GM19324 (cell line): Measurements from ENCODE around the gene ADCY10.
"Not testable (repeated sequence)": the region's sequence is repeated elsewhere in the genome, so short reads cannot be mapped to it uniquely, and the experiment has no call there.

ENCODE experiments used
- ATAC-seq: cut with Tn5 transposase; IDR thresholded peaks from one replicate; pipeline ENCODE4 v1.9.1; 2021; ENCODE audit warnings: mild to moderate bottlenecking, moderate library complexity; ENCODE audit not compliant: unreplicated experiment, low FRiP score

Gene ADCY10

GRCh38 chr1:167893798-167894197, 20.1 kb downstream of the ADCY10 start:
- no peak for ATAC-seq

GRCh38 chr1:167890400-167890799, 23.5 kb downstream of the ADCY10 start:
- no peak for ATAC-seq

GRCh38 chr1:167887187-167887586, 26.7 kb downstream of the ADCY10 start:
- ATAC-seq = not testable (repeated sequence)

GRCh38 chr1:167882376-167882775, 31.6 kb downstream of the ADCY10 start:
- no peak for ATAC-seq

- no peak for ATAC-seq
Measured at GRCh38 chr1:167881786-167882185, 32.1 kb downstream of the ADCY10 start.

GRCh38 chr1:167881069-167881468, 32.9 kb downstream of the ADCY10 start:
- ATAC-seq = no peak

GRCh38 chr1:167880580-167881021, 33.3 kb downstream of the ADCY10 start:
- ATAC-seq = no peak

GRCh38 chr1:167879508-167879907, 34.4 kb downstream of the ADCY10 start:
- ATAC-seq = no peak

GRCh38 chr1:167878372-167879160, 35.4 kb downstream of the ADCY10 start:
- ATAC-seq = no peak

- no peak for ATAC-seq
Measured at GRCh38 chr1:167876597-167877175, 37.2 kb downstream of the ADCY10 start.

GRCh38 chr1:167871331-167871730, 42.6 kb downstream of the ADCY10 start:
- no peak for ATAC-seq

GRCh38 chr1:167869157-167870001, 44.6 kb downstream of the ADCY10 start:
- ATAC-seq = not testable (repeated sequence)

GRCh38 chr1:167866739-167867414, 47.1 kb downstream of the ADCY10 start:
- not testable (repeated sequence) for ATAC-seq

- ATAC-seq = not testable (repeated sequence)
Measured at GRCh38 chr1:167866326-167866725, 47.6 kb downstream of the ADCY10 start.

- not testable (repeated sequence) for ATAC-seq
Measured at GRCh38 chr1:167865804-167866308, 48.1 kb downstream of the ADCY10 start.

- not testable (repeated sequence) for ATAC-seq
Measured at GRCh38 chr1:167865193-167865592, 48.7 kb downstream of the ADCY10 start.

GRCh38 chr1:167864392-167865032, 49.4 kb downstream of the ADCY10 start:
- no peak for ATAC-seq

- ATAC-seq = no peak
Measured at GRCh38 chr1:167863921-167864279, 50.0 kb downstream of the ADCY10 start.

GRCh38 chr1:167863191-167863920, 50.6 kb downstream of the ADCY10 start:
- ATAC-seq = not testable (repeated sequence)
